Fibroblast of skin of abdomen (primary cell): ENCODE measurements around the gene NPC1L1.

Source experiments
- DNase-seq: peaks from one replicate; pipeline ENCODE4 v3.0.0-alpha.2; 2013

NPC1L1 gene

DNA sequence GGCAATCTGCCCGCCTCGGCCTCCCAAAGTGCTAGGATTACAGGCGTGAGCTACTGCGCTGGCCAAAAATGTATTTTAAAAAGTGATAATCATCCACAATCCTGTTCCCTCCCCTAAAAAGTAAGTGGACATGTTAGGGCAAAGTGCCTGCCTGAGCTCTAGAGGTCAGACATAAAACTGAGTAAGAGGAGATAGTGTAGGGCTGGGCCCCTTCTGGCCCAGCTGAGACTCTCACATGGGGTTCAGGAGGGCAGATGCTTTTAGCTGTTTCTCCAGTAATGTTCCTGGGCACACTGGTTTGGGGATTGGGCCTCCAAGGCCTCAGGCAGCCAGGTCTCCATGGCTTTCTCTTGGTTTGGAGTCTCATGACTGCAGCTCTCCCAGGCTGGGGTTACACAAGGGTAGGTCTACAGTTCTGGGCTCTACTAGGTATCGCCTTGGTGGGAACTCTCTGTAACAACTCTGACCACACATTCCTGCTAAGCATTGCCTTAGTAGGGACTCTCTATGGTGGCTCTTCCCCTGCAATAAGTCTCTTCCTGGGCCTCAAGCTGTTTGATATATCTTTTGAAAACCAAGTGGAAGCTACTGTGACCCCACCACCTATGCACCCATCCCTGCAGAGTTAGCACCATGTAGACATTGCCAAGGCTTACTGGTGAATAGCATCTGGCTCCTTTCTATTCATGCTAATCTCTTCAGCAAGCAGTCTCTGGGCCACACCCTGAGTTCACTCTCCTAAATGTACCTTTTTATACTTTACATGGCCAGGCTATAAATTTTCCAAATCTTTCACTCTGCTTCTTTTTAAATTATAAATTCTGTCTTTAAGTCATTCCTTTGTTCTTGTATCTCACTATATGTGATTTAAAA lies 43.7 kb downstream of the NPC1L1 start:
- no peak for DNase-seq

GRCh38 chr7:44496385-44496784 lies 44.7 kb downstream of the NPC1L1 start:
- DNase-seq: no peak

GRCh38 chr7:44494960-44495359 lies 46.2 kb downstream of the NPC1L1 start:
- no peak for DNase-seq

DNA sequence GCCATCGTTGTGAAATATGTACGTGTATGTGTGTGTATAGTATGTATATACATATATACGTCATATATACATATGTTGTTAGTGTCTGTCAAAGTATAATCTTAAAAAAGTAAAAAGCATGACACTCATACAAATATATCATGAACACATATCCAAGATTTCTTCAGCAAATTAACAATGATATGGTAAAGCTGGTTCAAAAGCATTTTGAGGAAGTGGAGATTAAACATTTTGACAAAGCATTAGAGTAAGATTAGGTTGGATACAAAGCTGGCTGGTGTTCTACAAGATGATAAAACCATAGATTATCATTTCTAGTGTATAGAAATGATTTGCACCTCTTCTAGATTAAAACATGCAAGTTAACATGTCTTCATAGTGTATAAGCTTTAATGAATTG lies 49.9 kb downstream of the NPC1L1 start:
- DNase-seq: no peak

DNA sequence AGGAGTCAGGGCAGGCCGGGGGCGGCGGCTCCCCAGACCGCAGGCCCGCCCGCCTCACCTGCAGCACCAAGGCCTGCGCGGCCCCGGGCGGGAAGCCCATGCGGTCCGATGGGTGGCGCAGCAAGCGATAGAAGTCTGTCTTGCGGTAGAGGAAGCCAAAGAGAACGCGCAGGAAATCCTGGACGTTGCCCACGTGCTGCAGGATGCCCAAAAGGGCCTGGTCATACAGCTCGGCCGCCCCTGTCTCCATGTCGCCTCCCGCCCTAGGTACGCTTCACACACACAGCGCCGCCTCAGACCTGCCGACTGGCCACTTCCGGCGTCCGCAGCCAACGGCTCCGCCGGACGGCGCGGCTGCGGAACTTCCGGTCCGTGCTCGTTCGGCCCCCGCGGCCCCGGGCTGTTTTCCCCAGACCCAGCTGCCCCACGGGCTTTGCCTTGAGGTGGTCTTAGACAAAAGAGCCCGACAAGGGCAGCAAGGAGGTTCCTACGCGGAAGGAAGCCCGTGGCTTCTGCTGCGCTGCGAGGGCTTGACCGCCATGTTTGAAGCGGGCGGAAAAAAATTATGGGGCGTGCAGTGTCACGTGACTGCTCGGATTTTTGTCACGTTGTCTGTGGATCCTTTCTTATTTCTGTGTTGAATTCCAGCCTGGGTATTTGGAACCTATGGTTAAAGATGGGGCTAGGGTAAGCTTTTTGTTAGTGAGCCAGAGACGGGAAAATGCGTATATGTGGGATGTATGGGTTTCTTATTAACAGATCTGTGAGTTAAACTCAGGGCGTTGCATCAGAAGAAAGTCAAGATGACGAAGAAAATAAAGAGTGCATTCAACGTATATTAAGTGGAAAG lies 50.6 kb downstream of the NPC1L1 start, which contains the start of gene NUDCD3:
Gene NUDCD3 (minus strand): TSS at position 308 of the 850 bp plus-strand sequence. CDS start 58 bp downstream, at position 250.
- DNase-seq: peak; percentile 84

- DNase-seq: no peak
Measured at GRCh38 chr7:44489955-44490350, 51.2 kb downstream of the NPC1L1 start.

DNA sequence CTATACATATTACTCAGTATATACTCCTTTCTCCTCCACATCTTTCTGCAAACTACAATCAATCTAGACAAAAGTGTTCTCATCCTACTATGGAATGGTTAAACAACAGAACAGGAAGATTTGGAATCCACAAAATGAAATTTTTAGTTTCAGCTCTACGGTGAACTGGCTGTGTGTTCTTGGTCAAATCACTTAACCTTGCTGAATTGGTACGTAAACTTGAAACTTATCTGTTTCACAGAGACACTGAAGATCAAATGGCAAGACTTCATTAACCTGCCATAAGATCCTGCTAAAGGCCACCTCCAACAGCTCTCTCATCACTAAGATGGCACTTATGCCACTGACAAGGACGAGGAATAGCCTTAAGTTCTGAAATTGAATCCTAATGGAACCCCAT lies 52.2 kb downstream of the NPC1L1 start:
- no peak for DNase-seq

DNA sequence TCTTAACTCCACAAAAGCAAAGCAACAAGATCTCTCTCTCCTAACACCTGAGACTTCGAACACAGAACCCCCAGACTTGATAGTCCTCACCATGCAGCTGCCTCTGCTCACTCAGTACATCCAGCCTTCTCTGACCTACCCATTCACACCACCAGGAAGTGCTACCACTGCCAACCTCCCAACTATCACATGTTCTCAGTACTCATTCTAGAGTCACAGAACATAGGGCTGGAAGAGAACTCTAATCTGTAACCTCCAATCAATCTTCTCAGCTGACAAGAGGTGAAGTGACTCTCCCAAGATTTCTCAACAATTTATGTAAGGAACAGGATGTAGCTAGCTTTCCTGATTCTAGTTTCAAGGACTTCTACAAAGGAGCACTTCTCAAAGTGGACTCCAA lies 54.4 kb downstream of the NPC1L1 start:
- DNase-seq: peak; percentile 3

DNA sequence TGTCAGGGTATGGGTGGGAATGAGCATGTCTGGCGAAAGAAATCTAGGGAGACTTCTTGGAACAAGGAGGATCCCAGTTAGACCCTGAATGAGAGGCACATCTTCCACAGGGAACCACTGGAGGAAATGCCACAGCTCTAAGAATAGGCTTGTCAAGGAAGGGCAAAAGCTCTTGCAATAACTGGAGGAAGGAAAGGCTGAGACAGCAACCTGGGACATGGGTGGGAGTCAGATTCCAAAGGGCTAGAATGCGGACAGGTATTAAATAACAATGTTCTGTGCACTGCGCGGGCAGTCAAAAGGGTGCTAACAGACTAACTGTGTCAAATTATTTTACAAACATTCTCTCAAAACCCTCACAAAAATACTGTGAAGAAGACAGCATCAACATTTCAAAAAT lies 55.1 kb downstream of the NPC1L1 start:
- DNase-seq: no peak

DNA sequence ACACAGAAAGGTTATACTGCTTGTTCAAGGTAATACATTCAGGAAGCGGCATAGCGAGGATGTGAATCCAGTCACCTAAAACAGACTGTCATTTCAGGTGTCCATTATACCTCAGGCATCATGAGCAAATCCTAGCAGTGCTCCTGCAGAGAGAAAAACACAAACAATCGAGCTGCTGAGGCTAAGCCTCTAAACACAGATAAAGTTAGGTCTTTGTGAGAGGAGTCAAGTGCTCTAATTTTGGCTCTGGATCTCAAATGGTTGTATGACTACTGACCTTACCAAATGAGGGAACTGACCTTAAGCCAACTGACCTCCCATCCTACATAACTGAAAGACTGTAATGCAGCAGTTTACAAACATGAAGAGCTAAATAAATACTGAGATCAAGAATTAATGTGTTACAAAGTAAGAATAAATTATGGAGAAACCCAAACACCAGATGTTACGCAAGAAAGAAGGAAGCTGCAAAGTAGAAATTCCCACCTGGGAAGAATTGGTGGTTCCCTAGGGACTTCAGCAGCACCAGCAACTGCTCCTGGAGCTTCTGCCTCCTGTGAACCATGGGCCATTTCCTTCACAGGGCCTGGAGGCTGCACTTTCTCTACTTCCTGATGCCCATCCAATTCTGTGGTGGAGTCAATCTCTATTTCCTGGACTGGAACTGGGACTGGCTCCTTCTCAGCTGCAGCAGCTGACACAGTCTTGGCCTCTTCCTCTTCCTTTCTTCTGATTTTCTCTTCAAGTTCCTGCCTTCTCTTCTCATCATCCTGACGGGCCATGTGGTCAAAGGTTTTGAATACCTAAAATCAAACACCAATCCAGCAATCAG lies 56.4 kb downstream of the NPC1L1 start:
- DNase-seq: no peak

DNA sequence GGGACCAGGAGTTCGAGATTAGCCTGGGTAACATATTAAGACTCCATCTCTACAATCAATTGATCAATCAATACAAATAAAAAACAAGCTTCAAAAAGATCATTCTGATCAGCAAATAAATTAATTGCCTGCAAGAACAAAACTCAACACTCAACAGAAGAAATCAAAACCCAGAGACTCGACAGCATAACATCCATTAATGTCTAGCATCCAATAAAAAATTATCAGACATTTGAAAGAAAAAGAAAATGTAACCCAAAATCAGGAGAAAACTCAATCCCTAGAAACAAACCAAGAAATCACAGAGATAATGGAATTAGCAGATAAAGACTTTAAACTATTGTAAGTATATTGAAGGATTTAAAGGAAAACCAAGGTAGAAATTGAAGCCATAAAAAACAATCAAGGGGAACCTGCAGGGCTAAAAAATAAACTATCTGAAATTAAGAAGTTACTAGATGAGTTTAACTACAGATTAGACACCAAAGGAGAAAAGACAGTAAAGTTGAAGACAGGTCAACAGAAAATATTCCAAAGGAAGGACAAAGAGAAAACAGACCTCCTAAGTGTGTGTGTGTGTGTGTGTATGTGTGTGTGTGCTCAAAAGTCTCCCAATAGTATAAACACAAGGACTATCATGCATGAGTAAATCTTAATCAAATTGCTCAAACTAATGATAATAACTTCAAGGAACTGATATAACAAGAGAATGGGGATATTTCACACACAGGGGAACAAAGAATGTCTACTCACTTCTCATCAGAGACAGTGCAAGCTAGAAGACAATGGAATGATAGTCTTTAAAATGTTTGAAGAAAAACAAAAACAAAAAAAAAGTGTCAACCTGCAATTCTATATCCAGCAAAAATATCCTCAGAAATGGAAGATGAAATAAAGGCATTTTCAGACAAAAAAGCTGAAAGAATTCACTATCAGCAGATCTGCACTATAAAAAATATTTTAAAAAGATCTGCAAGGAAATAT lies 58.3 kb downstream of the NPC1L1 start:
- DNase-seq: no peak

DNA sequence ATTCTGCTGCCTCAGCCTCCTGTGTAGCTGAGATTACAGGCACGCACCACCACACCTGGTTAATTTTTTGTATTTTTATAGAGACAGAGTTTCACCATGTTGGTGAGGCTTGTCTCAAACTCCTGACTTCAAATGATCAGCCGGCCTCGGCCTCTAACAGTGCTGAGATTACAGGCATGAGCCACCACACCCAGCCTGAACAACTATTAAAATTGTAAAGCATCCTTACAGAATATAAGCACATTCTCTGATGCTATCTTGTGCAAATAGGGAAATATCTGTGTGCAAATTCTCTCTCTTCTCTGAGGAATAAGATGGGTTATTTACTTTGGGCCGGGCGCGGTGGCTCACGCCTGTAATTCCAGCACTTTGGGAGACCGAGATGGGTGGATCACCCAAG lies 63.2 kb downstream of the NPC1L1 start:
- DNase-seq: no peak

GRCh38 chr7:44477063-44477830 lies 63.9 kb downstream of the NPC1L1 start:
- DNase-seq: peak; percentile 72

DNA sequence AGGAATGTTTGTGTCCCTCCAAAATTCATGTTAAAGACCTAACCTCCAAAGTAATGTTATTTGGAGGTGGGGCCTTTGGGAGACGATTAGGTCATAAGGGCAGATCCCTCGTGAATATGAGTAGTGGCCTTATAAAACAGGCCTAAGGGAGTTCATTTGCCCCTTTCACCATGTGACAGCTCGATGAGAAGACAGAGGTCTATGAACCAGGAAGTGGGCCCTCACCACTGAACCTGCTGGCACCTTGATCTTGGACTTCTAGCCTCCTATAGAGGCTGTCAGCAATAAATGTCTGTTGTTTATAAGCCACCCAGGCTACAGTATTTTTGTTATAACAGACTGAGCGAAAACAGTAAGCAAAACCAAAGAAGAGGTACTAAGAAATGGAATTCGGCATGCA lies 64.8 kb downstream of the NPC1L1 start:
- no peak for DNase-seq

- DNase-seq: peak; percentile 24
Measured at GRCh38 chr7:44473295-44473694, 67.8 kb downstream of the NPC1L1 start.

- no peak for DNase-seq
Measured at GRCh38 chr7:44472843-44473242, 68.3 kb downstream of the NPC1L1 start.

GRCh38 chr7:44471850-44472249 lies 69.3 kb downstream of the NPC1L1 start:
- DNase-seq: no peak

- DNase-seq: no peak
Measured at GRCh38 chr7:44471436-44471835, 69.7 kb downstream of the NPC1L1 start.

DNA sequence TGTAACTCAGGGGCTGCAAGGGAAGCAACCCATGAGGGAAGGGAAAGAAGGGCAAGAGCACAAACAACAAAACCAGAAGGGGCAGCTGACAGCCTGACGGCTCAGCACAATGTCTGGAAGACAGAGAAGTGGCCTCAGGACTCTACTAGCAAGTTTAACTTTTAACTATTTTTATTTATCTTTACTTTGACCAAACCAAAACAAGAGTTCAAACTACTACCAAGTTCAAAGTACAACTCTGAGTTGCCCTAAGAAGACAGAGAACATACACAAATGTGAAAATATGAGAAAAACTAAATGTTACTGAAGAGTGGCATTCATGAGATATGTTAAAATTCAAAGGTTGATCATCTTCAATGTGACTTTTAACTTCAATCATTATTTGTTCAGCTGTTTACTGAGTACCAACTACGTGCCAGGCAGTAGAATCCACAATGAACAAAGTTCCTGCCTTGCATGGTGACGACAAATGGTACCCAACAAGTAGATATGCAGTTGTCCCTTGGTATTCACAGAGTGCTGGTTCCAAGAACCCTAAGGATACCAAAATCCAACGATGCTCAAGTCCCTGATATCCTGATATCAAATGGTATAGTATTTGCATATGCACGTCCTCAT lies 70.4 kb downstream of the NPC1L1 start:
- no peak for DNase-seq

DNA sequence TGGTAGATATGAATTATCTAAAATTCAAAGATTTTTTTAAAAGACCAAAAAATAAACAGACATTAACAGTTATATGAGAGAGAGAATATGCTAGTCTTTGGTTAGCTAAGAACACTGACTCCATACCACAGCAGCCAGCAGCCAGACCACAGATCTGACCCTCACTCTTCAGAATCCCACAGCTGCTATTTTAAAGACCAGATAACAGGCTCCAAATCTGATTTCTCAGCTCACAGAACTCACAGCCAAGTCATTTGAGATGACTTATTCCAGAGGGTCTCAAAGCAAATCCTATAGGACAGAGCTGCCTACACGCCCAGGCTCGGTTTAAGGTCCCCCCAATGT lies 71.0 kb downstream of the NPC1L1 start:
- DNase-seq: peak; percentile 14
